Gastrocnemius medialis (tissue), 4 donors: ENCODE measurements around the gene RUNX1.

ENCODE experiments used
- CTCF ChIP-seq, 5 experiments: fragments of 450-650 bp in 3 of 5; fragments of 200-600 bp in 2 of 5; sonication (generic) in 2 of 5; IDR thresholded peaks in 4 of 5; conservative IDR thresholded peaks in 1 of 5; 1 replicate in 4 of 5; 2 replicates in 1 of 5; pipeline ENCODE4 v1.5.1; 2016 to 2019; ENCODE audit warnings: antibody characterized with exemption in 5 of 5, mild to moderate bottlenecking in 3 of 5, moderate library complexity in 3 of 5
- POLR2A ChIP-seq, 2 donors: fragments of 450-650 bp; IDR thresholded peaks; one replicate each; pipeline ENCODE4 v1.6.1; 2017; ENCODE audit warnings: antibody characterized with exemption in 2 of 2, mild to moderate bottlenecking in 2 of 2, moderate library complexity in 2 of 2

- TF ChIP-seq POLR2A (IDR thresholded peaks at IDR 0.05) (no peak), CTCF (IDR thresholded peaks at IDR 0.05 in 4 of 5, conservative IDR thresholded peaks at IDR 0.05 in 1 of 5) (no peak)
These were observed 305.8 kb downstream of the RUNX1 start for GRCh38 chr21:34743285-34743684.
